Esophagus muscularis mucosa (tissue), 4 donors: ENCODE measurements around the gene HTD2. TPM values are rescaled to one million over a fixed set of nuclear protein-coding genes. Genes with fewer than 3 reads are reported as not detected.

Experiments
- DNase-seq: peaks from one replicate; pipeline ENCODE4 v3.0.0-alpha.2; 2017; ENCODE audit errors: extremely low spot score
- H3K27ac ChIP-seq, 4 donors: fragments of 200-600 bp; sonication (generic); replicated peaks in 1 of 4; 1 replicate in 3 of 4; 2 replicates in 1 of 4; pipeline ENCODE4 v1.5.1; 2016 to 2019; ENCODE audit warnings: mild to moderate bottlenecking in 1 of 4
- H3K27me3 ChIP-seq, 4 donors: fragments of 200-600 bp; sonication (generic); one replicate each; pipeline versions ENCODE4 v1.5.1 to v1.6.0; 2016 to 2019
- H3K36me3 ChIP-seq, 4 donors: fragments of 200-600 bp; sonication (generic); one replicate each; pipeline ENCODE4 v1.5.1; 2016 to 2019
- H3K4me1 ChIP-seq, 4 donors: fragments of 200-600 bp; sonication (generic); one replicate each; pipeline ENCODE4 v1.5.1; 2016 to 2019
- H3K4me3 ChIP-seq, 4 donors: fragments of 200-600 bp; sonication (generic); 1 replicate in 2 of 4; 2 replicates in 2 of 4; pipeline ENCODE4 v1.5.1; 2016 to 2019; ENCODE audit warnings: mild to moderate bottlenecking in 4 of 4, moderate library complexity in 1 of 4
- H3K9me3 ChIP-seq, 4 donors: fragments of 200-600 bp; sonication (generic); 1 replicate in 3 of 4; 2 replicates in 1 of 4; pipeline ENCODE4 v1.5.1; 2016 to 2019
- EP300 ChIP-seq: sonication (generic); formaldehyde crosslinking; IDR thresholded peaks from one replicate; pipeline ENCODE4 v1.6.1; 2017; ENCODE audit warnings: antibody characterized with exemption
- POLR2A ChIP-seq: fragments of 450-650 bp; IDR thresholded peaks from one replicate; pipeline ENCODE4 v1.6.1; 2017; ENCODE audit warnings: antibody characterized with exemption, moderate library complexity, mild to moderate bottlenecking, low read depth
- POLR2AphosphoS5 ChIP-seq, 2 donors: sonication (generic); formaldehyde crosslinking; IDR thresholded peaks; one replicate each; pipeline ENCODE4 v1.6.1; 2017; ENCODE audit warnings: antibody characterized with exemption in 2 of 2
- WGBS: methylation state at CpG from one replicate; pipeline ENCODE4 v1.1.5; 2018; 5-methylcytosine and 5-hydroxymethylcytosine counted together
- intact Hi-C: fragments of 100-400 bp; cut with DNase I; formaldehyde crosslinking; loops from one replicate; pipeline ENCODE4 v1.15.1; 2023
- small RNA-seq, 3 donors: library from RNA; depleted of rRNA; stranded (forward); fragments of <200 nt; gene quantifications; one replicate each; pipeline ENCODE3, GENCODE V24; 2016
- total RNA-seq, 4 donors: library from RNA; depleted of rRNA; stranded (reverse); fragments of >200 nt; gene quantifications; one replicate each; pipeline versions ENCODE4 v1.1.0 to v1.2.1, GENCODE V29; 2016
- TF ChIP-seq, protein P1 (sequence below), 3 experiments: fragments of 200-600 bp in 2 of 3; fragments of 450-650 bp in 1 of 3; sonication (generic) in 2 of 3; IDR thresholded peaks; one replicate each; pipeline ENCODE4 v1.5.1; 2017 to 2019; ENCODE audit warnings: antibody characterized with exemption in 3 of 3, mild to moderate bottlenecking in 2 of 3, moderate library complexity in 1 of 3

Gene HTD2
- total RNA-seq, 4 donors from 2014 or later: 7.5 to 12.3 (median 10.4) TPM

DNA sequence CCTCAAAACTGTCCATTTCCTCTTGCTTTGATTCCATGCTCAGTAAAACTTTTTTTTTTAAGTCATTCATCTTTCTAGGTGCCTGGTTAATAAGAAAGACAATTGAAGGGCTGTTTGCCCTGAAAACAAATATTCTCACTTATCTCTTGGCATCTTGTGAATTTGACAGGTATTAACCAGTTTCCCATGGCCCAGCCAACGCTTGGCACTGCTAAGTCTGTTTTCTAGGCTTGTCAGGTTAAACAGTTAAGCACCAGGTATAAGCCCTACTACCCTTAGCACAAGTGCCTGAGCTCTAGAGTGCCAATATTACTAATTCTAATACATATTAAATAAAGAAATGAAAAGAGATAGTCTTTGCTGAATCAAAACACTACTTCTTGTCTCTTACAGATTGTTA lies 62.7 kb downstream of the HTD2 start:
- H3K9me3 ChIP-seq: no peaks in the 10 kb centered on the region
- intact Hi-C loops: no loop called here
- H3K27me3 ChIP-seq: no peaks in the 10 kb centered on the region
- no peak for DNase-seq
- no peak overlapping the region for H3K27ac ChIP-seq
- H3K4me1 ChIP-seq: no peaks in the 10 kb centered on the region
- H3K36me3 ChIP-seq: peaks cover 0 to 13% (median 8%) of the 10 kb centered on the region in 4 donors
- TF ChIP-seq, protein P1, sequence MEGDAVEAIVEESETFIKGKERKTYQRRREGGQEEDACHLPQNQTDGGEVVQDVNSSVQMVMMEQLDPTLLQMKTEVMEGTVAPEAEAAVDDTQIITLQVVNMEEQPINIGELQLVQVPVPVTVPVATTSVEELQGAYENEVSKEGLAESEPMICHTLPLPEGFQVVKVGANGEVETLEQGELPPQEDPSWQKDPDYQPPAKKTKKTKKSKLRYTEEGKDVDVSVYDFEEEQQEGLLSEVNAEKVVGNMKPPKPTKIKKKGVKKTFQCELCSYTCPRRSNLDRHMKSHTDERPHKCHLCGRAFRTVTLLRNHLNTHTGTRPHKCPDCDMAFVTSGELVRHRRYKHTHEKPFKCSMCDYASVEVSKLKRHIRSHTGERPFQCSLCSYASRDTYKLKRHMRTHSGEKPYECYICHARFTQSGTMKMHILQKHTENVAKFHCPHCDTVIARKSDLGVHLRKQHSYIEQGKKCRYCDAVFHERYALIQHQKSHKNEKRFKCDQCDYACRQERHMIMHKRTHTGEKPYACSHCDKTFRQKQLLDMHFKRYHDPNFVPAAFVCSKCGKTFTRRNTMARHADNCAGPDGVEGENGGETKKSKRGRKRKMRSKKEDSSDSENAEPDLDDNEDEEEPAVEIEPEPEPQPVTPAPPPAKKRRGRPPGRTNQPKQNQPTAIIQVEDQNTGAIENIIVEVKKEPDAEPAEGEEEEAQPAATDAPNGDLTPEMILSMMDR (IDR thresholded peaks at IDR 0.05): no peak
- TF ChIP-seq EP300: no peak
- no peak for TF ChIP-seq POLR2AphosphoS5 (IDR thresholded peaks at IDR 0.05)
- no peak for TF ChIP-seq POLR2A
- H3K4me3 ChIP-seq: no peak overlapping the region
- 93% methylated on average over 1 of the region's 1 CpG for WGBS

Small RNA genes lying within 50 kb of the gene (small RNA-seq; reads per million reads assigned to genes)
- 0 reads per million in 3 donors for gene AC098479.1

Other genes with a start within 250 kb of the HTD2 start
- gene DNASE1L3, start 95.5 kb upstream of the HTD2 start, total RNA-seq: 1 to 10 TPM in 2 of 4 donors, under 1 TPM in 1, not detected in 1; 0.80 to 2.9 (median 2.2) TPM
- 10 to 100 TPM; 13.1 to 20.3 (median 17.9) TPM for gene ABHD6, start 68.7 kb upstream of the HTD2 start, total RNA-seq
- gene RPP14, start 275 bp upstream of the HTD2 start, total RNA-seq: 10 to 100 TPM in 3 of 4 donors, 1 to 10 TPM in 1; 9.1 to 16.0 (median 10.4) TPM
- 10 to 100 TPM; 28.2 to 35.3 (median 30.3) TPM for gene PXK, start 26.4 kb downstream of the HTD2 start, total RNA-seq
- 100 to 1,000 TPM; 100 to 138 (median 122) TPM for gene PDHB, start 127.3 kb downstream of the HTD2 start, total RNA-seq
- gene KCTD6, start 185.6 kb downstream of the HTD2 start, total RNA-seq: 10 to 100 TPM; 13.6 to 16.8 (median 15.1) TPM
- gene ACOX2, start 230.7 kb downstream of the HTD2 start, total RNA-seq: 10 to 100 TPM; 18.3 to 28.9 (median 20.2) TPM